Liver (tissue), 9 donors: ENCODE measurements around the gene EXT2. TPM values are rescaled to one million over a fixed set of nuclear protein-coding genes. Genes with fewer than 3 reads are reported as not detected.

Source experiments
- DNase-seq: peaks from one replicate; pipeline ENCODE4 v3.0.0-alpha.2; 2017; ENCODE audit warnings: low spot score
- H3K27ac ChIP-seq, 2 donors: one replicate each; pipeline ENCODE4 v1.7.0; 2013; ENCODE audit warnings: inconsistent platforms in 2 of 2, low read length in 2 of 2, control low read depth in 1 of 2, low read depth in 1 of 2, mild to moderate bottlenecking in 1 of 2
- H3K27me3 ChIP-seq, 4 donors: one replicate each; pipeline versions ENCODE4 v1.6.1 to v1.7.0; 2013; ENCODE audit warnings: low read length in 3 of 4, inconsistent platforms in 1 of 4, mild to moderate bottlenecking in 1 of 4, moderate library complexity in 1 of 4; ENCODE audit not compliant: control insufficient read depth in 4 of 4, insufficient read depth in 4 of 4
- H3K36me3 ChIP-seq, 4 donors: one replicate each; pipeline versions ENCODE4 v1.6.1 to v1.7.0; 2013; ENCODE audit warnings: low read length in 3 of 4, mild to moderate bottlenecking in 3 of 4, low read depth in 1 of 4, moderate library complexity in 1 of 4; ENCODE audit not compliant: control insufficient read depth in 4 of 4, insufficient read depth in 3 of 4
- H3K4me1 ChIP-seq, 4 donors: one replicate each; pipeline versions ENCODE4 v1.6.1 to v1.7.0; 2013; ENCODE audit warnings: low read length in 3 of 4, mild to moderate bottlenecking in 3 of 4, moderate library complexity in 1 of 4; ENCODE audit not compliant: control insufficient read depth in 4 of 4, insufficient read depth in 4 of 4
- H3K4me3 ChIP-seq, 3 donors: one replicate each; pipeline versions ENCODE4 v1.6.1 to v1.7.0; 2013; ENCODE audit warnings: low read length in 3 of 3, control low read depth in 1 of 3, low read depth in 1 of 3, mild to moderate bottlenecking in 1 of 3
- H3K9ac ChIP-seq, 2 donors: one replicate each; pipeline ENCODE4 v1.7.0; 2013; ENCODE audit warnings: low read length in 2 of 2, mild to moderate bottlenecking in 2 of 2, moderate library complexity in 2 of 2, control low read depth in 1 of 2, low read depth in 1 of 2
- H3K9me3 ChIP-seq, 4 donors: one replicate each; pipeline versions ENCODE4 v1.6.1 to v1.7.0; 2013; ENCODE audit warnings: low read length in 3 of 4; ENCODE audit not compliant: control insufficient read depth in 4 of 4
- ATF3 ChIP-seq: IDR thresholded peaks from 2 replicates; pipeline ENCODE4 v1.6.1; 2016; ENCODE audit warnings: antibody characterized with exemption
- CTCF ChIP-seq: fragments of 150-350 bp; IDR thresholded peaks from 2 replicates; pipeline ENCODE4 v1.5.1; 2017; ENCODE audit warnings: improper control_type of control experiment, low read depth, low read length; ENCODE audit not compliant: missing input control
- EGR1 ChIP-seq, 2 donors: IDR thresholded peaks; 2 replicates each; pipeline ENCODE4 v1.6.1; 2016 to 2018; ENCODE audit warnings: antibody characterized with exemption in 2 of 2, low read depth in 2 of 2
- FOXA1 ChIP-seq: IDR thresholded peaks from 2 replicates; pipeline ENCODE4 v1.6.1; 2016; ENCODE audit warnings: antibody characterized with exemption
- GABPA ChIP-seq, 2 donors: IDR thresholded peaks in 1 of 2; conservative IDR thresholded peaks in 1 of 2; 2 replicates each; pipeline ENCODE4 v1.6.1; 2016; ENCODE audit warnings: antibody characterized with exemption in 2 of 2, mild to moderate bottlenecking in 1 of 2, moderate library complexity in 1 of 2
- HNF4A ChIP-seq, 2 donors: conservative IDR thresholded peaks; 2 replicates each; pipeline ENCODE4 v1.6.1; 2016; ENCODE audit warnings: antibody characterized with exemption in 2 of 2, mild to moderate bottlenecking in 2 of 2
- MAX ChIP-seq: IDR thresholded peaks from 2 replicates; pipeline ENCODE4 v1.6.1; 2016; ENCODE audit warnings: antibody characterized with exemption
- NR2F2 ChIP-seq: IDR thresholded peaks from 2 replicates; pipeline ENCODE4 v1.6.1; 2016; ENCODE audit warnings: antibody characterized with exemption
- RAD21 ChIP-seq, 2 donors: IDR thresholded peaks; 2 replicates each; pipeline ENCODE4 v1.6.1; 2016; ENCODE audit warnings: antibody characterized with exemption in 2 of 2, mild to moderate bottlenecking in 2 of 2
- RXRA ChIP-seq, 2 donors: IDR thresholded peaks; 2 replicates each; pipeline ENCODE4 v1.6.1; 2017 to 2018; ENCODE audit warnings: antibody characterized with exemption in 2 of 2, mild to moderate bottlenecking in 1 of 2
- SP1 ChIP-seq: IDR thresholded peaks from 2 replicates; pipeline ENCODE4 v1.6.1; 2018; ENCODE audit warnings: antibody characterized with exemption, mild to moderate bottlenecking
- TAF1 ChIP-seq: conservative IDR thresholded peaks from 2 replicates; pipeline ENCODE4 v1.6.1; 2016; ENCODE audit warnings: antibody characterized with exemption, mild to moderate bottlenecking
- YY1 ChIP-seq: IDR thresholded peaks from 2 replicates; pipeline ENCODE4 v1.6.1; 2016; ENCODE audit warnings: antibody characterized with exemption, mild to moderate bottlenecking
- ZBTB33 ChIP-seq: IDR thresholded peaks from 2 replicates; pipeline ENCODE4 v1.6.1; 2016; ENCODE audit warnings: antibody characterized with exemption
- WGBS: extraction: QIAGEN DNeasy Blood & Tissue Kit; methylation state at CpG from one replicate; pipeline ENCODE4 v1.1.7; 2013; 5-methylcytosine and 5-hydroxymethylcytosine counted together
- polyA plus RNA-seq, 2 donors: library from polyadenylated mRNA; stranded (reverse) in 1 of 2; unstranded in 1 of 2; fragments of 200-250 nt in 1 of 2; fragments of >200 nt in 1 of 2; fragmentation: Nextera tagmentation in 1 of 2; extraction: Ambion mirVana in 1 of 2; gene quantifications; one replicate each; pipeline versions ENCODE4 v1.2.1 to v1.2.3, GENCODE V29; 2013 to 2015
- total RNA-seq, 2 donors: library from RNA; depleted of rRNA; stranded (reverse); fragments of >200 nt; gene quantifications; one replicate each; pipeline ENCODE4 v1.2.3, GENCODE V29; 2014
- donor health status: healthy.
- donor health status: healthy.
- donor health status: healthy.
- donor health status: healthy.
- donor health status: healthy.

The EXT2 gene
- total and polyA plus RNA-seq, 4 donors = 8.4 to 36.1 (median 29.8) TPM

GRCh38 chr11:44228379-44228778, 132.9 kb downstream of the EXT2 start:
- WGBS = 91% methylated on average over 6 of the region's 6 CpGs
- TF ChIP-seq HNF4A (conservative IDR thresholded peaks at IDR 0.05) (no peak), YY1 (no peak), RXRA (IDR thresholded peaks at IDR 0.05) (no peak), MAX (no peak), FOXA1 (no peak), ZBTB33 (no peak), ATF3 (no peak), EGR1 (IDR thresholded peaks at IDR 0.05; ENCODE audit: low read depth in 2 of 2) (no peak), CTCF (no peak), TAF1 (no peak), SP1 (no peak)

GRCh38 chr11:44229098-44229497, 133.6 kb downstream of the EXT2 start:
- H3K9me3 ChIP-seq = no peaks in the 10 kb centered on the region
- no peak for DNase-seq
- peaks cover 0 to 2% (median 2%) of the 10 kb centered on the region in 4 donors for H3K36me3 ChIP-seq
- no peak overlapping the region for H3K27ac ChIP-seq
- 97% methylated on average over 4 of the region's 4 CpGs for WGBS
- no peak for TF ChIP-seq ATF3
- no peak for TF ChIP-seq TAF1
- TF ChIP-seq RAD21 (IDR thresholded peaks at IDR 0.05) = no peak
- TF ChIP-seq NR2F2 = no peak
- TF ChIP-seq GABPA (IDR thresholded peaks at IDR 0.05 in 1 of 2, conservative IDR thresholded peaks at IDR 0.05 in 1 of 2) = no peak
- TF ChIP-seq RXRA (IDR thresholded peaks at IDR 0.05) = no peak
- no peak for TF ChIP-seq MAX
- no peak for TF ChIP-seq CTCF
- no peak for TF ChIP-seq YY1
- no peak for TF ChIP-seq HNF4A (conservative IDR thresholded peaks at IDR 0.05)
- no peak overlapping the region for H3K9ac ChIP-seq
- H3K27me3 ChIP-seq = no peaks in the 10 kb centered on the region
- H3K4me1 ChIP-seq = no peaks in the 10 kb centered on the region
- no peak overlapping the region for H3K4me3 ChIP-seq

More at GRCh38 chr11:44228379-44228778, 132.9 kb downstream of the EXT2 start:
- H3K9ac ChIP-seq = no peak overlapping the region
- H3K27ac ChIP-seq = no peak overlapping the region
- no peaks in the 10 kb centered on the region for H3K9me3 ChIP-seq
- H3K4me3 ChIP-seq = no peak overlapping the region
- H3K4me1 ChIP-seq = no peaks in the 10 kb centered on the region
- DNase-seq = no peak
- H3K36me3 ChIP-seq = peaks cover 0 to 2% (median under 1%) of the 10 kb centered on the region in 4 donors
- no peaks in the 10 kb centered on the region for H3K27me3 ChIP-seq
